GM23338 (cell line): Measurements from ENCODE around the gene IQGAP1.

Experiments
- CREB1 ChIP-seq: fragments of 250-450 bp; sonication (Bioruptor Pico); IDR thresholded peaks from 2 replicates; pipeline ENCODE4 v1.5.0; 2020; ENCODE audit warnings: low read depth, mild to moderate bottlenecking, moderate library complexity
- CTCF ChIP-seq, 2 experiments: fragments of 200-600 bp in 1 of 2; sonication (generic) in 1 of 2; conservative IDR thresholded peaks; 2 replicates each; pipeline versions ENCODE4 v1.5.1 to v1.6.1; 2016 to 2017; ENCODE audit warnings: antibody characterized with exemption in 2 of 2, low read depth in 2 of 2, mild to moderate bottlenecking in 2 of 2, moderate library complexity in 1 of 2
- ETS1 ChIP-seq: IDR thresholded peaks from 2 replicates; pipeline ENCODE4 v1.6.1; 2016; ENCODE audit warnings: antibody characterized with exemption
- EZH2 ChIP-seq: fragments of 200-600 bp; sonication (generic); IDR thresholded peaks from one replicate; pipeline ENCODE4 v1.8.0; 2017; ENCODE audit warnings: antibody characterized with exemption, mild to moderate bottlenecking, low read depth; ENCODE audit not compliant: unreplicated experiment
- EZH2phosphoT487 ChIP-seq: fragments of 200-600 bp; sonication (generic); IDR thresholded peaks from one replicate; pipeline ENCODE4 v1.8.1; 2018; ENCODE audit warnings: antibody characterized with exemption; ENCODE audit not compliant: unreplicated experiment
- JUNB ChIP-seq: IDR thresholded peaks from one replicate; pipeline ENCODE4 v1.6.1; 2016; ENCODE audit warnings: antibody characterized with exemption; ENCODE audit not compliant: unreplicated experiment
- POLR2AphosphoS5 ChIP-seq: IDR thresholded peaks from 2 replicates; pipeline ENCODE4 v1.6.1; 2016; ENCODE audit warnings: antibody characterized with exemption, low read depth
- REST ChIP-seq: IDR thresholded peaks from one replicate; pipeline ENCODE4 v1.6.1; 2018; ENCODE audit warnings: antibody characterized with exemption; ENCODE audit not compliant: unreplicated experiment
- STAT1 ChIP-seq: IDR thresholded peaks from one replicate; pipeline ENCODE4 v1.6.1; 2016; ENCODE audit warnings: antibody characterized with exemption; ENCODE audit not compliant: unreplicated experiment
- ZNF114 ChIP-seq: fragments of 250-450 bp; sonication (Bioruptor Pico); IDR thresholded peaks from 2 replicates; pipeline ENCODE4 v1.5.0; 2020; ENCODE audit warnings: mild to moderate bottlenecking, moderate library complexity
- ZNF331 ChIP-seq: fragments of 250-450 bp; sonication (Bioruptor Pico); IDR thresholded peaks from 2 replicates; pipeline ENCODE4 v1.5.0; 2020; ENCODE audit warnings: low read depth, mild to moderate bottlenecking, moderate library complexity
- ZNF462 ChIP-seq: fragments of 250-450 bp; sonication (Bioruptor Pico); IDR thresholded peaks from 2 replicates; pipeline ENCODE4 v1.5.0; 2020; ENCODE audit warnings: mild to moderate bottlenecking, moderate library complexity

- TF ChIP-seq CTCF (conservative IDR thresholded peaks at IDR 0.05; ENCODE audit: low read depth in 2 of 2) (no peak), POLR2AphosphoS5 (no peak), REST (no peak), CREB1 (CRISPR knock-in tag) (no peak), ZNF114 (CRISPR knock-in tag) (no peak), EZH2phosphoT487 (no peak), EZH2 (no peak), JUNB (no peak), STAT1 (no peak), ZNF331 (no peak), ZNF462 (CRISPR knock-in tag) (no peak), ETS1 (no peak)
These were observed 8.8 kb upstream of the IQGAP1 start for GRCh38 chr15:90379263-90379662.
